ENCODE data around the gene USP6NL.

- TF ChIP-seq CTCF (conservative IDR thresholded peaks at IDR 0.05 in 1 of 2, IDR thresholded peaks at IDR 0.05 in 1 of 2; ENCODE audit: extremely low read depth in 1 of 2, insufficient read depth in 1 of 2, low read depth in 1 of 2, low read length in 2 of 2), result no peak
- TF ChIP-seq EZH2 (IDR thresholded peaks at IDR 0.05; ENCODE audit: borderline replicate concordance, low read length), result no peak
Observed at GRCh38 chr10:11568578-11568977, 42.9 kb downstream of the USP6NL start.
